ENCODE measurements around the gene DNMT3B. TPM values are rescaled to one million over a fixed set of nuclear protein-coding genes. Genes with fewer than 3 reads are reported as not detected.

Gene DNMT3B
- total and polyA plus RNA-seq, 9 of the 15 experiments (the other 6 are each of a cell fraction or from before 2014, with no cell fraction given), result 9.3 to 74.8 (median 49.1) TPM

- TF ChIP-seq CHD2 (IDR thresholded peaks at IDR 0.05; ENCODE audit: low read depth, low read length) (peak; percentile 30; the same call in 1 of the 2 replicates), RBM17 (IDR thresholded peaks at IDR 0.05; ENCODE audit: borderline replicate concordance, low read depth, low read length) (no peak), POLR2A (conservative IDR thresholded peaks at IDR 0.05) (peak; percentile 61), FOSL1 (tag; conservative IDR thresholded peaks at IDR 0.05) (peak; percentile 49), E2F6 (IDR thresholded peaks at IDR 0.05; ENCODE audit: borderline replicate concordance in 1 of 2, extremely low read depth in 1 of 2, insufficient read depth in 1 of 2, insufficient read length in 1 of 2, low read depth in 1 of 2, low read length in 1 of 2, poor library complexity in 1 of 2, severe bottlenecking in 1 of 2) (peak in 1 of 2 experiments; percentile 45), MYC (IDR thresholded peaks at IDR 0.05; ENCODE audit: low read depth, low read length) (peak; percentile 75), MYC (CRISPR knock-in tag; IDR thresholded peaks at IDR 0.05; ENCODE audit: borderline replicate concordance, low read depth) (no peak), RBFOX2 (IDR thresholded peaks at IDR 0.05; ENCODE audit: low read depth, low read length) (peak; percentile 86), NR2C2 (CRISPR knock-in tag; IDR thresholded peaks at IDR 0.05) (no peak), NR2C2 (tag; IDR thresholded peaks at IDR 0.05) (peak; percentile 60; the same call in 1 of the 2 replicates), EP400 (IDR thresholded peaks at IDR 0.05) (peak; percentile 65; the same call in 1 of the 2 replicates), POLR2G (IDR thresholded peaks at IDR 0.05; ENCODE audit: low read depth, low read length) (peak; percentile 82), SIN3A (IDR thresholded peaks at IDR 0.05; ENCODE audit: borderline replicate concordance in 2 of 2, control insufficient read depth in 1 of 2, low read depth in 2 of 2, low read length in 2 of 2) (0 out of 4 replicates have a peak, but pooled peaks have one; percentile 58 to 68), CHD1 (IDR thresholded peaks at IDR 0.05; ENCODE audit: low read length) (peak; percentile 85), BRCA1 (IDR thresholded peaks at IDR 0.05) (no peak), BRCA1 (CRISPR knock-in tag; IDR thresholded peaks at IDR 0.05) (no peak), NRF1 (conservative IDR thresholded peaks at IDR 0.05 in 1 of 2, IDR thresholded peaks at IDR 0.05 in 1 of 2) (0 out of 4 replicates have a peak, but pooled peaks of 1 of the 2 experiments have one; percentile 12), PRPF4 (IDR thresholded peaks at IDR 0.05; ENCODE audit: insufficient read depth, low read depth, low read length, poor library complexity, severe bottlenecking) (peak; percentile 33), ZNF232 (CRISPR knock-in tag; IDR thresholded peaks at IDR 0.05) (no peak), TAF1 (IDR thresholded peaks at IDR 0.05; ENCODE audit: control insufficient read depth, extremely low read depth, insufficient read depth, low read length, severe bottlenecking) (peak; percentile 42), CC2D1A (IDR thresholded peaks at IDR 0.05) (no peak), ESRRA (IDR thresholded peaks at IDR 0.05; ENCODE audit: borderline replicate concordance, low read depth) (peak; percentile 94), NR4A1 (CRISPR knock-in tag; IDR thresholded peaks at IDR 0.05) (0 out of 2 replicates have a peak, but pooled peaks have one; percentile 42), NR4A1 (tag; IDR thresholded peaks at IDR 0.05) (no peak), GATAD2B (IDR thresholded peaks at IDR 0.05; ENCODE audit: borderline replicate concordance) (peak; percentile 90), ATF1 (CRISPR knock-in tag; IDR thresholded peaks at IDR 0.05) (no peak), ATF1 (tag; IDR thresholded peaks at IDR 0.05) (peak; percentile 25)
- TF ChIP-seq, protein P1, sequence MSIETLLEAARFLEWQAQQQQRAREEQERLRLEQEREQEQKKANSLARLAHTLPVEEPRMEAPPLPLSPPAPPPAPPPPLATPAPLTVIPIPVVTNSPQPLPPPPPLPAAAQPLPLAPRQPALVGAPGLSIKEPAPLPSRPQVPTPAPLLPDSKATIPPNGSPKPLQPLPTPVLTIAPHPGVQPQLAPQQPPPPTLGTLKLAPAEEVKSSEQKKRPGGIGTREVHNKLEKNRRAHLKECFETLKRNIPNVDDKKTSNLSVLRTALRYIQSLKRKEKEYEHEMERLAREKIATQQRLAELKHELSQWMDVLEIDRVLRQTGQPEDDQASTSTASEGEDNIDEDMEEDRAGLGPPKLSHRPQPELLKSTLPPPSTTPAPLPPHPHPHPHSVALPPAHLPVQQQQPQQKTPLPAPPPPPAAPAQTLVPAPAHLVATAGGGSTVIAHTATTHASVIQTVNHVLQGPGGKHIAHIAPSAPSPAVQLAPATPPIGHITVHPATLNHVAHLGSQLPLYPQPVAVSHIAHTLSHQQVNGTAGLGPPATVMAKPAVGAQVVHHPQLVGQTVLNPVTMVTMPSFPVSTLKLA (conservative IDR thresholded peaks at IDR 0.05), result peak in 1 of 2 experiments; percentile 36; a peak in 1 of 4 replicates
These were observed 58.0 kb downstream of the DNMT3B start (continued) for GRCh38 chr20:32819992-32820697.

All from K562 (cell line).